Astrocyte of the spinal cord (primary cell): Measurements from ENCODE around the gene XK.

Experiments used
- DNase-seq: peaks from one replicate; pipeline ENCODE4 v3.0.0; 2011; ENCODE audit warnings: low read depth, low spot score
- H3K4me3 ChIP-seq: 2 replicates; pipeline ENCODE4 v1.5.1; 2011; ENCODE audit warnings: low read depth, mild to moderate bottlenecking, low read length, moderate library complexity
- CTCF ChIP-seq: IDR thresholded peaks from 2 replicates; pipeline ENCODE4 v1.5.1; 2012; ENCODE audit warnings: low read depth, mild to moderate bottlenecking, low read length, inconsistent platforms
- in situ Hi-C: cut with HindIII; loops from 2 replicates; pipeline ENCODE4 v1.10.0; 2017; ENCODE audit warnings: low sequenced_read_pairs

The XK gene

GRCh38 chrX:37776987-37777325, 91.4 kb downstream of the XK start:
- no peak for TF ChIP-seq CTCF
- in situ Hi-C loops, result no loop called here
- no peak overlapping the region for H3K4me3 ChIP-seq
- DNase-seq, result no peak

GRCh38 chrX:37779857-37780256, 94.3 kb downstream of the XK start, which contains the start of gene CYBB:
Gene CYBB, plus strand, starts transcription at chrX:37780059. Its CDS starts 19 bp downstream, at chrX:37780078.
- no peak within 1 kb of the TSS for H3K4me3 ChIP-seq
- DNase-seq, result no peak
- TF ChIP-seq CTCF, result no peak
- in situ Hi-C loops, result no loop called here

GRCh38 chrX:37781081-37781480, 95.5 kb downstream of the XK start:
- no peak overlapping the region for H3K4me3 ChIP-seq
- in situ Hi-C loops, result no loop called here

More at GRCh38 chrX:37781081-37781480, 95.5 kb downstream of the XK start:
- TF ChIP-seq CTCF, result no peak
- DNase-seq, result no peak
